ENCODE measurements around the gene CCNYL1. TPM values are rescaled to one million over a fixed set of nuclear protein-coding genes. Genes with fewer than 3 reads are reported as not detected.
"Not testable (repeated sequence)": the region's sequence is repeated elsewhere in the genome, so short reads cannot be mapped to it uniquely, and the experiment has no call there.

Gene CCNYL1
- total RNA-seq = 1 to 10 TPM; 4.4 to 5.6 TPM

DNA sequence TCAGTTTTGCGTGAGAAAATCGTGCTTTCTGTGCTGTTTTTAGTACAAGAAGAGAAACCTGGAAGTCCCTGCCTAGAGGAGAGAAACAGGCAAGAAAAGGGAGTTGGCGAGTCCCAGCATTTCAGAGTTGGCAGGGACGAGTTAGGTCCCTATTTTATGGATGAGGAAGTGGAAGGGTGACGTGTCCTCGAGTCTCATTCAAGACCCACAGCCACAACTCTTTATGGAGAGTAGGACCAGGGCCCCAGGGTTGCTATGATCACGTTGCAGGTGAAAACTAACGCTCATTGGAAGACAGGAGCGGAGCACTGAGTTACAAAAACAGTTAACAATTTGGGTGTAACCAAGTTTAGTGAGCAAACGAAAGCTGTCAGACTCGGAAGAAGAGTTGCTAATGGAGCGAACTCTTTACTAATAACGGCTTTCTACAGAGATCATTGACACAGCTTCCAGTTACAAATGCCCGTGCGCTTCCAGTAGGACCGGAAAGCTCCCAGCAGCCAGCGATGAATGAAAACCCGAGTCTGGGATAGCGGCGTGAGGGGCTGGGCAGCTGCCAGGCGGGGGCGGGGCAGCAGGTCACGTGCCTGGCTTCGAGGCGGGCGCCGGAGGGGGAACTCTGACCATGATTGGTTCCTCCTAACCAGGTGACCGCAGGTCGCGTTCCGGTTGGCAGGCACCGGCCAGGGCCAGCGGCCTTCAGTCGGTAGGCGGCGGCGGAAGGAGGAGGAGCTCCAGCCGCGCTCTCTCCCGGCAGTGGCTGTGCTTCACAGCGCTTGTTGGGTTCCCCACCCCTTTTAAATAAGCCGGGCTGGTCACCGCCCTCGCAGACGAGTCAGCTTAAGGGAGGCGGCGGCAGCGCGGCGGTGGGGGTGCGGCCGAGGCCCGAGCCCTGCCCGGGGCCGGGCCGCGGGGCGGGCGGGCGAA lies at the start of gene CCNYL1:
TSS of gene CCNYL1 (plus strand) at position 827 of the 927 bp plus-strand sequence. CDS start 257 bp downstream, outside the sequence.
- ATAC-seq (peak; percentile 98), DNase-seq (ENCODE audit: low spot score in 2 of 2) (peak; percentile 95 to 99)
- Mint-ChIP-seq H3K27ac (peak within 1 kb of the TSS; percentile 81 to 96), H3K9me3 (no peaks in the 10 kb centered on the region), H3K36me3 (peaks cover 4 to 8% of the 10 kb centered on the region in 2 donors)

DNA sequence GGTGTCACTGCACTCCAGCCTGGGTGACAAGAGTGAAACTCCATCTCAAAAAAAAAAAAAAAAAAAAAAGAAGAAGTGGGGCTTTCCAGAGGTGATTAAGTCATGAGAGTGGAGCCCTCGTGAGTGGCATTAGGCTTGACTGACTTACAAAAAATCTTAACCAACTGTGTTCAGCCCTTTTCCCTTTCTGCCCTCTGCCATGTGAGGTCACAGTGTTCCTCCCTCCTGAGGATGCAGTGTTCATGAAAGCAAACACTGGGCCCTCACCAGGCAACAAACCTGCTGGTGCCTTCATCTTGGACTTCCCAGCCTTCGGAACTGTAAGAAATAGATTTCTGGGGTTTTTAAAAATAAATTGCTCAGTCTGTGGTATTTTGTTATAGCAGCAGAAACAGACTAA lies 49.2 kb upstream of the CCNYL1 start:
- no peaks in the 10 kb centered on the region for H3K9me3 Mint-ChIP-seq
- DNase-seq (ENCODE audit: low spot score in 2 of 2) (no peak), ATAC-seq (peak; percentile 52 to 73)
- H3K36me3 Mint-ChIP-seq = no peaks in the 10 kb centered on the region
- H3K27ac Mint-ChIP-seq = no peak overlapping the region

DNA sequence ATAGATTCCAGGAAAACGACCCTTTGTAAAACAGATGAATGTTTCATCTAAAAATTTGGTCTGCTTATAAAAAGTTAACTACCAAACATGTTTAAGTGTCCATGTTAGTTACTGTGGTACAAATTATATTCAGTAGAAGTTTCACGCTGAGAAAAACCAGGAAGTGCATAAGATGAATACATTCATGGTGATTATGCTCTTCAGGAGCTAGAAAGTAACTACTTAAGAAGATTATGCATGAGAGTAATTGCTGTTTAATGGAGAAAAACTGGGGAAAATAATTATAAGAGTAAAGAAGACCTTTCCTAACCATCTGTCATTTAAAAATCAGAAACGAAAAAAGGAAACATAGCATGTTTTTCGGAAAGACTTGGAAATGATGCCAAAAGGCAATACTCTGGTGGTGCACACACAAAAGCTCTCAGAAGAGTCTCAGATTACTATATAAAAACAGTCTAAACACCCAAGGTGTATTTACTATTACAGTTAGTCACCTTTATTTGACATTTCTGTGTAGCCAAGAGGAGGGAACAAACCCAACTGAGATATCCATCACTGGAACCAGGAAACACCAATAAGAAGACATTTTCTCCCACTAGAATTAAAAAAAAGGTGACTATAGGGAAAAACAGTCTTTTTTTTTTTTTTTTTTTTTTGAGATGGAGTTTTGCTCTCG lies 47.4 kb upstream of the CCNYL1 start:
- H3K27ac Mint-ChIP-seq = no peak overlapping the region
- ATAC-seq (no peak), DNase-seq (ENCODE audit: low spot score in 2 of 2) (no peak)
- H3K9me3 Mint-ChIP-seq = no peaks in the 10 kb centered on the region
- no peaks in the 10 kb centered on the region for H3K36me3 Mint-ChIP-seq

DNA sequence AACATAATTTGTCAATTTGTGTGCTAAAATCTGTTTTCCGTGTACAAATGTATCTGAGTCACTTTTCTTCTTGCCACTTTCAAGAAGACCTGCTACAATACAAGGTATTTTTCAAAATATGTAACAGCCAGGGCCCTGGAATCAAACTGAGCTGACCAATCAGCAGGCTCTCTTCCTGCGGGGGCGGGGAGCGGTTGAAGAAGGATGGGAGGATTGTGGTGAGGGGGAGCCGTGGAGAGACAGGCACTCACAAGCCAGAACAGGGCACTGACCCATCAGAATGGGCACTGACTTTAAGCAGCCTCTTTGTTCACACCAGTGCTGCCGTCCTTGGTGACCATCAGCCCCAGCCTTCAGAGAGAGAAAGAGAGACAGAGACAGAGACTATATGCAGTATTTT lies 40.6 kb upstream of the CCNYL1 start:
- Mint-ChIP-seq H3K9me3 (no peaks in the 10 kb centered on the region), H3K27ac (no peak overlapping the region), H3K36me3 (no peaks in the 10 kb centered on the region)
- ATAC-seq (no peak), DNase-seq (ENCODE audit: low spot score in 2 of 2) (no peak)

DNA sequence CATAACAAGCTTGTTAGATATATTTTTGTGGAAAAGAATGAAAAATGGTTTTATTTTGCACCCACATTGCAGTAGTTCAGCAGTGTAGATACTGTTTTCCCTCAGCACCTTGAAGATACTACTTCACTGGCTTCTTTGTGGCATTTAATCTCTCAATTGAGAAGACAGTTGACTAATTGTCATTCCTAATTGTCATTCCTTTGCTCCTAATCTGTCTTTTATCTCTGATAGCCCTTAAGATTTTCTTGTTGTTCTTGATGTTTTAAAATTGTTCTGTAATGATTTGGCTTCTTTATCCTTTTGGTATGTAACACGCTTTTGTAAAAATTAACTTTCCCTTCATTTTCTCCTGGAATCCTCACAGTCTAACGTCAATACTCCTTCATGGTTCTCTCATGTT lies 38.0 kb upstream of the CCNYL1 start:
- ATAC-seq (no peak), DNase-seq (ENCODE audit: low spot score in 2 of 2) (no peak)
- no peak overlapping the region for H3K27ac Mint-ChIP-seq
- H3K9me3 Mint-ChIP-seq = no peaks in the 10 kb centered on the region
- H3K36me3 Mint-ChIP-seq = no peaks in the 10 kb centered on the region

DNA sequence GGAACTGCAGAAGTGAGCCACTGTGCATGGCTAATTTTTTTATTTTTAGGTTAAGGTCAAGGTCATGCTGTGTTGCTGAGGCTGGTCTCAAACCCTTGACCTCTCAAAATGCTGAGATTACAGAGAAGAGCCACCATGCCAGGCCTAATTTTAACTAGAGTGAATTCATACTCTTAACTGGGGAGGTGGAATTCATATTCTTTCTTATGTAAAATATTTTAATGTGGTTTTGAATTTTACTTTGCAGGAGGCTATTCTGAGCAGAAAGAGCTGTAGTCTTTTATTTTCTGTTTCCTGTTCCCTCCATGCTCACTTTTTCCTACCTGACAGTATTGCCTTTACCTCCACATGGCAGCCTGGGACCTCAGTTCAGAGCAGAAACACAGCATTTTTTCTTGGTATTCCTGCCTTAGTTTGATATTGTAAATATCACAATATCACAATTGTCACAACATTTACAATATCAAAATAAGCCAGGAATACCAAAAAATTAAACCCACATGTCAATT lies 37.1 kb upstream of the CCNYL1 start:
- Mint-ChIP-seq H3K27ac (no peak overlapping the region), H3K9me3 (no peaks in the 10 kb centered on the region), H3K36me3 (no peaks in the 10 kb centered on the region)
- ATAC-seq (no peak), DNase-seq (ENCODE audit: low spot score in 2 of 2) (no peak)

DNA sequence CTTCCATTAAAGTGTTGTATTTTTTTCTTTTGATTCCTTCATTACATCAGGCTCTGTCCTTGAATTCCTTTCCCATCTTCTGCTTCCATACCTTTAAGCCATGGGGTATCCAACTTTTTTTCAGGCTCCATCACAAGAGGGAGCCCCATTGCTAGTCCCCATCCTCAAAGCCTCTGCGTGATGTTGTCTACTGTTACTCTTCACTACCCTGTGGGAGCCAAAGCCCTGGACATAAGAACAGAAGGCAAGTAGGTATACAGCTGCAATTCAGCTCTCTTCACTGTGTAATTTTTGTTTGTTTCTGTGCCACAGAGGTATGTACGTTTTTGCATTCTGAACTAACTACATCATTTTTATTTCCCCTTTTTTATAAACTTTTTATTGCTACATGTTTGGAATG lies 36.6 kb upstream of the CCNYL1 start:
- no peaks in the 10 kb centered on the region for H3K36me3 Mint-ChIP-seq
- no peaks in the 10 kb centered on the region for H3K9me3 Mint-ChIP-seq
- H3K27ac Mint-ChIP-seq = no peak overlapping the region
- DNase-seq (ENCODE audit: low spot score in 2 of 2) (no peak), ATAC-seq (no peak)

DNA sequence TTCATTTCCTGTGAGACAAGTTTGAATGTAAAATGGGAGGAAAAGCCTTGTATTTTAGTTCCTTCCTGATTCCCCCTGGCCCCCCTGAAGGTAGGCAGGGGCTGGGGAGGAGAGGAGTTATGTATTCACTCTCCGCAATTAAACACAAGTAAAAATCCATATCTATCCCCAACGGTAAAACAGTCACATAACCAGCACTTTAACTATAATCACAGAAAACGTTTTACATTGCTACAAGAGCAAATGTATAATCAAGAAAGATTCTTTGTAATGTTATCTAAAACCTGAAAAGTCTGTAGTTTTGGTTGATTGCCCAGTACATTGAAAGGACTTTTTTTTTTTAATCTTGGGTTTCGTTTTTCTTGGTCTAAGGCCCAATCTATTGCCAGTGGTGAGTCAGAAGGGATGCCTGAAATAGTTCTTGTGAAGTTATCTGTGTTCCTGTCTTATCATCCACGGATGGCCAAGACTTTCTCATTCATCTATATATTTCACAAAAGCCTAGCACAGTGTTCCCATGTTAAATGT lies 34.5 kb upstream of the CCNYL1 start:
- H3K36me3 Mint-ChIP-seq = no peaks in the 10 kb centered on the region
- no peaks in the 10 kb centered on the region for H3K9me3 Mint-ChIP-seq
- H3K27ac Mint-ChIP-seq = peak overlapping the region in 1 of 2 donors; percentile 9
- DNase-seq (ENCODE audit: low spot score in 2 of 2) (no peak), ATAC-seq (no peak)

DNA sequence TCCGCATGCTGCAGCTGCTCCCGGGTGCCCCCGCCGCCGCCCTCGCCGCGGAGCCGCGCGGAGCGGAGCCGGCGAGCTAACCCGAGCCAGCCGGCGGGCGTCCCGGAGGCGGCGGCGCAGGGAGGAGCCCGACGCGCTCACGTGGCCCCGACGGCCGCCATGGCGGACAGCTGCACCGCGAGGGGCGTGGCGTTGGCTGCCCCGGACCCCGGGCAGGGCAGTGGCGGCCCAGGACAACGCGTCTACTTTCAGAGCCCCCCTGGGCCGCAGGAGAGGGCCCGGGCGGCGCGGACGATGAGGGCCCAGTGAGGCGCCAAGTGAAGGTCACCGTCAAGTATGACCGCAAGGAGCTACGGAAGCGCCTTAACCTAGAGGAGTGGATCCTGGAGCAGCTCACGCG lies 30.0 kb upstream of the CCNYL1 start:
- Mint-ChIP-seq H3K9me3 (no peaks in the 10 kb centered on the region), H3K36me3 (no peaks in the 10 kb centered on the region), H3K27ac (no peak overlapping the region)
- DNase-seq (ENCODE audit: low spot score in 2 of 2) (no peak), ATAC-seq (no peak)

DNA sequence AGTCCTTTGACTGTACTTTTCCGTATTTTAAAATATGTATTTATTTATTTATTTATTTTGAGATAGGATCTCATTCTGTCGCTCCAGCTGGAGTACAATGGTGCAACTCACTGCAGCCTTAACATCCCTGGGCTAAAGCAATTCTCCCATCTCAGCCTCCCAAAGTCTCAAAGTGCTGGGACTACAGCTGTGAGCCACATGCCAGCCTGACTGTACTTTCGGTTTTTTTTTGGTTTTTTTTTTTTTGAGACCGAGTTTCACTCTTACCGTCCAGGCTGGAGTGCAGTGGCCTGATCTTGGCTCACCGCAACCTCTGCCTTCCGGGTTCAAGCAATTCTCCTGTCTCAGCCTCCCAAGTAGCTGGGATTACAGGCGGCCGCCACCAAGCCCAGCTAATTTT lies 28.9 kb upstream of the CCNYL1 start:
- DNase-seq (ENCODE audit: low spot score in 2 of 2) (no peak), ATAC-seq (no peak)
- Mint-ChIP-seq H3K27ac (no peak overlapping the region), H3K9me3 (no peaks in the 10 kb centered on the region), H3K36me3 (no peaks in the 10 kb centered on the region)

DNA sequence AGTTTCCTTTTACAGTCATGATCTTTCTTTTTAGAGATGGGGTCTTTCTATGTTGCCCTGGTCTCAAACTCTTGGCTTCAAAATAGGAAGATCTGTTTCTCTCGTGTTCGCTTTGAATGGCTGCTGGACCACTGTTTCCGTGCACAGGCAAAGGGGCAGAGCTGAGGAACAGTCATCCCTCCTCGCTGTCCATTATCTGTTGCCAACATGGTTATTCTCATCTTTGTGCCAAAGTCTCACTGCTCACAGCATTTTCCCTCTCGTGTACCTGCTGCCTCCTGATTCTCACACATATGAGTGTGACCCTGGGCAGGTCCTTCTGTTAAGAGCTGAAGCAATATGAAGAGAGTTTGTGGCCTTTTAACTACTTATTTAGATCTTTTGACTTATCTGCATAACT lies 28.0 kb upstream of the CCNYL1 start:
- peak in 1 of 2 donors; percentile 33 for ATAC-seq
- Mint-ChIP-seq H3K27ac (peak overlapping the region in 1 of 2 donors; percentile 61), H3K9me3 (no peaks in the 10 kb centered on the region), H3K36me3 (no peaks in the 10 kb centered on the region)
- no peak for DNase-seq (ENCODE audit: low spot score in 2 of 2)

DNA sequence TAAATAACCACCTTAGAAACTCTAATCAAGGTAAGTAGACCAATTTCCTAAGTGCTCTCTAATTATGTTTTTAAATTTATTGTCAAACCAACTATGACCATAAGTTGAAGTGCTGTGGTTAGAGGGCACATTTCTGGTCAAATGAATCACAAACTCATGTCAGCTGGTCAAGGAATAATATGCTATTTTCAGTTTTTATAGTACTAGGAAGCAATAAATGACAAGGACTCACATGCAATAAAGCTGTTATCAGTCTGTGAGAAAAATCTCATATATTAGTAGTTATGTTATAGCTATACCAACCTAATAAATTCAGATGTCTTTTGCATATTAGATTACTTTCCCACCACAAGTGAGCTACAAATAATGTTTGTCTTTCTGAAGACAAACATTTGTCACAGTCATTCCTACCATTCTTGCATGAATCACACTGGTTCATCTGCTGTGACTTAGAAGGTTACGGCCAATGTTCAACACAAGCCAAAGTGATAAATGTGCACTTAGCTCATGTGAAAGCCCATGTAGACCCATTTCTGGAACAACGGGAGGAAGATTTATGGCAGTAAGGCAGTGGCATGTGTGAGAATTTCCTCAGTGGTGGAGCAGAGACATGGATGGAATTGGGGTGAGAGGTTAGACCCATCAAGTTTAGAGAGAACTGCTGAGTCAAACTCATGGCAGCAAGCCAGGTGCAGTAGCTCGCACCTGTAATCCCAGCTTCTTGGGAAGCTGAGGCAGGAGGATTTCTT lies 27.4 kb upstream of the CCNYL1 start:
- Mint-ChIP-seq H3K27ac (no peak overlapping the region), H3K36me3 (no peaks in the 10 kb centered on the region)
- ATAC-seq = peak in 1 of 2 donors; percentile 83

DNA sequence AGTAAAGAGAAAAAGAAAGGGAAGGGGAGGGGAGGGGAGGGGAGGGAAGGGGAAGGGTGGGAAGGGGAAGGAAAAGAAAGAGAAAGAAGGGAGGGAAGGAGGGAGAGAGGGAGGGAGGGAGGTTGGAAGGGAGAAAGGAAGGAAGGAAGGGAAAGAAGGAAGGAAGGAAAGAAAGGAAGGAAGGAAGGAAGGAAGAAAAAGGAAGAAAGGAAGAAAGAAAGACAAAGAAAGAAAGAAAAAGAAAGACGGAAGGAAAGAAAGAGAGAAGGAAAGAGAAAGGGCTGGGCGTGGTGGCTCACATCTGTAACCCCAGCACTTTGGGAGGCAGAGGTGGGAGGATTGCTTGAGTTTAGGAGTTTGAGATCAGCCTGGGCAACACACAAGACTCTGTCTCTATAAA lies 24.6 kb upstream of the CCNYL1 start:
- no peak for DNase-seq (ENCODE audit: low spot score in 2 of 2)
- Mint-ChIP-seq H3K9me3 (no peaks in the 10 kb centered on the region), H3K27ac (no peak overlapping the region), H3K36me3 (no peaks in the 10 kb centered on the region)
- ATAC-seq = no peak

More for the DNA sequence above, 27.4 kb upstream of the CCNYL1 start:
- no peaks in the 10 kb centered on the region for H3K9me3 Mint-ChIP-seq
- no peak for DNase-seq (ENCODE audit: low spot score in 2 of 2)

DNA sequence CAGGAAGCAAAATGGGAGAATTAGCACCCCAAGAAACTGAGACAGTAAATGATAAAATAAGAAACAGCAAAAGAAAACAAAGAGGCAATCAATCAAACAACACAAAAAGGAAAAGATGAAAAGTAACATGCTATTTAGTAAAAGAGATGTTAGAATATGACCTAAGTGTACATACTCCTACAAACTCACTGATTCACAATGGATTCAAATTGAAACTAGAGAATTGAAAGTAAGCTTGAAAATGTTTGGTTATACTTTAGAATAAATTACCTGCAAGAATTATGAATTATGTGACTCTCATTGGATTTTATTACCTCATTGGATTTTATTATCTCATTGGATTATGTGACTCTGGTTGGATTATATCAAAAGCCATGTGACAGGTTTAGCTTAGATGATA lies 22.8 kb upstream of the CCNYL1 start:
- no peaks in the 10 kb centered on the region for H3K9me3 Mint-ChIP-seq
- peak overlapping the region in 1 of 2 donors; percentile 40 for H3K27ac Mint-ChIP-seq
- peak; percentile 52 to 66 for ATAC-seq
- no peaks in the 10 kb centered on the region for H3K36me3 Mint-ChIP-seq
- no peak for DNase-seq (ENCODE audit: low spot score in 2 of 2)

DNA sequence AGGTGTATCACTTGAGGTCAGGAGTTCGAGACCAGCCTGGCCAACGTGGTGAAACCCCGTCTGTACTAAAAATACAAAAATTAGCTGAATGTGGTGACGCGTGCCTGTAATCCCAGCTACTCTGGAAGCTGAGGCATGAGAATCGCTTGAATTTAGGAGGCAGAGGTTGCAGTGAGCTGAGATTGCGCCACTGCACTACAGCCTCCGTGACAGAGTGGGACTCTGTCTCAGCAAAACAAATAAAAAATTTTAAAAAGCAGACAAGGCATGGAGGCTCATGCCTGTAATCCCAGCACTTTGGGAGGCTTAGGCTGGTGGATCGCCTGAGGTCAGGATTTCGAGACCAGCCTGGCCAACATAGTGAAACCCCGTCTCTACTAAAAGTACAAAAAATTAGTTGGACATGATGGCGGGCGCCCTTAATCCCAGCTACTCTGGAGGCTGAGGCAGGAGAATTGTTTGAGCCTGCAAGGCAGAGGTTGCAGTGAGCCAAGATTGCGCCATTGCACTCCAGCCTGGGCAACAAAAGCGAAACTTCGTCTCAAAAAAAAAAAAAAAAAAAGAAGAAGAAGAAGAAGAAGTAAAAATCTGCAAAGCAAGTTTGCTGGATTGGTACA lies 20.5 kb upstream of the CCNYL1 start:
- not testable (repeated sequence) for H3K9me3 Mint-ChIP-seq; DNase-seq (ENCODE audit: low spot score in 2 of 2); ATAC-seq; H3K27ac Mint-ChIP-seq; H3K36me3 Mint-ChIP-seq

All from activated naive CD4-positive, alpha-beta T cell treated with anti-CD3 and anti-CD28 coated beads, Interleukin-2, amount 50 U/mL, for 72 hours (primary cell).